K562 (cell line): ENCODE data around the gene ELP1. TPM values are rescaled to one million over a fixed set of nuclear protein-coding genes. Genes with fewer than 3 reads are reported as not detected.

ENCODE experiments used
- HNRNPL ChIP-seq: fragments of 200-400 bp; formaldehyde crosslinking; IDR thresholded peaks from 2 replicates; pipeline ENCODE4 v1.6.1; 2017; ENCODE audit warnings: low read depth, mild to moderate bottlenecking, low read length
- MIER1 ChIP-seq: fragments of 450-650 bp; IDR thresholded peaks from 2 replicates; pipeline ENCODE4 v1.6.1; 2016; ENCODE audit warnings: antibody characterized with exemption, mild to moderate bottlenecking, low read depth
- RBM15 ChIP-seq: fragments of 200-400 bp; formaldehyde crosslinking; IDR thresholded peaks from 2 replicates; pipeline ENCODE4 v1.6.1; 2018; ENCODE audit warnings: mild to moderate bottlenecking, low read length, moderate library complexity; ENCODE audit not compliant: insufficient read depth
- ZBTB7A ChIP-seq: IDR thresholded peaks from 2 replicates; pipeline ENCODE4 v1.6.1; 2011; ENCODE audit warnings: low read depth, mild to moderate bottlenecking, low read length, moderate library complexity, borderline replicate concordance; ENCODE audit not compliant: control insufficient read depth
- ZKSCAN3 ChIP-seq: fragments of 250-450 bp; sonication (Bioruptor Pico); IDR thresholded peaks from 2 replicates; pipeline ENCODE4 v1.4.0; 2020
- polyA plus RNA-seq, 8 experiments: library from polyadenylated mRNA; depleted of rRNA in 4 of 8; stranded (reverse) in 5 of 8; unstranded in 3 of 8; fragments of >200 nt; fragmentation: Nextera tagmentation in 2 of 8; fragmentation: Illumina TruSeq in 1 of 8; extraction: Ambion mirVana in 2 of 8; extraction: Trizol in 1 of 8; gene quantifications; 2 replicates each; pipeline versions ENCODE4 v1.2.1 to v1.2.3, GENCODE V29; 2011 to 2014; ENCODE audit warnings: inconsistent platforms in 1 of 8, missing spikeins in 1 of 8
- total RNA-seq, 7 experiments: library from RNA; depleted of rRNA in 6 of 7; stranded (reverse); fragments of >200 nt in 6 of 7; fragmentation: Illumina TruSeq in 2 of 7; extraction: Trizol in 2 of 7; gene quantifications; 2 replicates each; pipeline versions ENCODE4 v1.2.1 to v1.2.3, GENCODE V29; 2011 to 2021; ENCODE audit warnings: low replicate concordance in 1 of 7
- TF ChIP-seq, protein P1 (sequence below), 2 experiments: fragments of 450-650 bp in 1 of 2; sonication (generic) in 1 of 2; formaldehyde crosslinking in 1 of 2; IDR thresholded peaks; 2 replicates each; pipeline versions ENCODE4 v1.7.1 to v1.9.0; 2016 to 2022; ENCODE audit warnings: inconsistent platforms in 1 of 2, mild to moderate bottlenecking in 1 of 2, missing genetic modification reagents in 1 of 2
- TF ChIP-seq, protein P2 (sequence below): sonication (generic); formaldehyde crosslinking; IDR thresholded peaks from 2 replicates; pipeline ENCODE4 v1.8.0; 2023; ENCODE audit warnings: missing genetic modification reagents, mild to moderate bottlenecking, borderline replicate concordance
- TF ChIP-seq, protein P3 (sequence below): fragments of 250-450 bp; sonication (Bioruptor Pico); IDR thresholded peaks from 2 replicates; pipeline ENCODE4 v1.4.0; 2020; ENCODE audit warnings: mild to moderate bottlenecking, moderate library complexity

The ELP1 gene
- total and polyA plus RNA-seq, 9 of the 15 experiments (the other 6 are each of a cell fraction or from before 2014, with no cell fraction given), result 17.0 to 48.6 (median 39.7) TPM

DNA sequence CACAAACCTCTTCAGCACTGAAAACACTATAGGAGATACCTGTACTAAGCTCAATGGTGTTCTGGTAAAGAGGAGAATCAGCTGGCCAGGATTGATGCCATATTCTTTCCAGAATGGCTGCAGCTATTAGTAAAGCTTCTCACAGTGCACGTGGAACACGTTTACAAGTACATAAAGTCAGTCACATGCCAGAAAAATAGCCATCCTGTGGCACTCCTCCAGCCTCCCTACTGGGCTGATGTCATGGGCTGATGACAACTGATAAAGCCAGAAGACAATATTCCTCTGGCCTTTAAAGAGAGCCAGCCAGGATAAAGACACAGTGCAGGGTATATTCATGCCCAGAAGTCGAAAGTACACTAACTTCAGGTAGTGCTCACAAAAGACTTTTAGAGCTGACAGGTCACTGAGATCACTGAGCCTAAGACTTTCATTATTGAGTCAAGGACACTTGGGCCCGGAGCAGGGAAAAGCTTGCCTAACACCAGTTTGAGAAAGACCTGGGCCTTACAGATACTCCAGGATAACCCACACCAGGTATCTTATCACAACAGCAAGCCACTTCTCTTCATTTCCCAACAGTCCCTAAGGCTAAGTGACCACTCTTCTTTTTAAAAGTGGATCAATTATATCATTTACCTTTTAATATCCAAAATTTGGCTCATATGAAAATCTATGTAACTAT lies 29.7 kb upstream of the ELP1 start (continued):
- TF ChIP-seq, protein P1, sequence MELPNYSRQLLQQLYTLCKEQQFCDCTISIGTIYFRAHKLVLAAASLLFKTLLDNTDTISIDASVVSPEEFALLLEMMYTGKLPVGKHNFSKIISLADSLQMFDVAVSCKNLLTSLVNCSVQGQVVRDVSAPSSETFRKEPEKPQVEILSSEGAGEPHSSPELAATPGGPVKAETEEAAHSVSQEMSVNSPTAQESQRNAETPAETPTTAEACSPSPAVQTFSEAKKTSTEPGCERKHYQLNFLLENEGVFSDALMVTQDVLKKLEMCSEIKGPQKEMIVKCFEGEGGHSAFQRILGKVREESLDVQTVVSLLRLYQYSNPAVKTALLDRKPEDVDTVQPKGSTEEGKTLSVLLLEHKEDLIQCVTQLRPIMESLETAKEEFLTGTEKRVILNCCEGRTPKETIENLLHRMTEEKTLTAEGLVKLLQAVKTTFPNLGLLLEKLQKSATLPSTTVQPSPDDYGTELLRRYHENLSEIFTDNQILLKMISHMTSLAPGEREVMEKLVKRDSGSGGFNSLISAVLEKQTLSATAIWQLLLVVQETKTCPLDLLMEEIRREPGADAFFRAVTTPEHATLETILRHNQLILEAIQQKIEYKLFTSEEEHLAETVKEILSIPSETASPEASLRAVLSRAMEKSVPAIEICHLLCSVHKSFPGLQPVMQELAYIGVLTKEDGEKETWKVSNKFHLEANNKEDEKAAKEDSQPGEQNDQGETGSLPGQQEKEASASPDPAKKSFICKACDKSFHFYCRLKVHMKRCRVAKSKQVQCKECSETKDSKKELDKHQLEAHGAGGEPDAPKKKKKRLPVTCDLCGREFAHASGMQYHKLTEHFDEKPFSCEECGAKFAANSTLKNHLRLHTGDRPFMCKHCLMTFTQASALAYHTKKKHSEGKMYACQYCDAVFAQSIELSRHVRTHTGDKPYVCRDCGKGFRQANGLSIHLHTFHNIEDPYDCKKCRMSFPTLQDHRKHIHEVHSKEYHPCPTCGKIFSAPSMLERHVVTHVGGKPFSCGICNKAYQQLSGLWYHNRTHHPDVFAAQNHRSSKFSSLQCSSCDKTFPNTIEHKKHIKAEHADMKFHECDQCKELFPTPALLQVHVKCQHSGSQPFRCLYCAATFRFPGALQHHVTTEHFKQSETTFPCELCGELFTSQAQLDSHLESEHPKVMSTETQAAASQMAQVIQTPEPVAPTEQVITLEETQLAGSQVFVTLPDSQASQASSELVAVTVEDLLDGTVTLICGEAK (IDR thresholded peaks at IDR 0.05), result no peak
- TF ChIP-seq, protein P1 (CRISPR knock-in tag; IDR thresholded peaks at IDR 0.05), result no peak
- TF ChIP-seq ZKSCAN3 (CRISPR knock-in tag) (no peak), RBM15 (no peak), MIER1 (no peak), HNRNPL (no peak), ZBTB7A (no peak)
- TF ChIP-seq, protein P2, sequence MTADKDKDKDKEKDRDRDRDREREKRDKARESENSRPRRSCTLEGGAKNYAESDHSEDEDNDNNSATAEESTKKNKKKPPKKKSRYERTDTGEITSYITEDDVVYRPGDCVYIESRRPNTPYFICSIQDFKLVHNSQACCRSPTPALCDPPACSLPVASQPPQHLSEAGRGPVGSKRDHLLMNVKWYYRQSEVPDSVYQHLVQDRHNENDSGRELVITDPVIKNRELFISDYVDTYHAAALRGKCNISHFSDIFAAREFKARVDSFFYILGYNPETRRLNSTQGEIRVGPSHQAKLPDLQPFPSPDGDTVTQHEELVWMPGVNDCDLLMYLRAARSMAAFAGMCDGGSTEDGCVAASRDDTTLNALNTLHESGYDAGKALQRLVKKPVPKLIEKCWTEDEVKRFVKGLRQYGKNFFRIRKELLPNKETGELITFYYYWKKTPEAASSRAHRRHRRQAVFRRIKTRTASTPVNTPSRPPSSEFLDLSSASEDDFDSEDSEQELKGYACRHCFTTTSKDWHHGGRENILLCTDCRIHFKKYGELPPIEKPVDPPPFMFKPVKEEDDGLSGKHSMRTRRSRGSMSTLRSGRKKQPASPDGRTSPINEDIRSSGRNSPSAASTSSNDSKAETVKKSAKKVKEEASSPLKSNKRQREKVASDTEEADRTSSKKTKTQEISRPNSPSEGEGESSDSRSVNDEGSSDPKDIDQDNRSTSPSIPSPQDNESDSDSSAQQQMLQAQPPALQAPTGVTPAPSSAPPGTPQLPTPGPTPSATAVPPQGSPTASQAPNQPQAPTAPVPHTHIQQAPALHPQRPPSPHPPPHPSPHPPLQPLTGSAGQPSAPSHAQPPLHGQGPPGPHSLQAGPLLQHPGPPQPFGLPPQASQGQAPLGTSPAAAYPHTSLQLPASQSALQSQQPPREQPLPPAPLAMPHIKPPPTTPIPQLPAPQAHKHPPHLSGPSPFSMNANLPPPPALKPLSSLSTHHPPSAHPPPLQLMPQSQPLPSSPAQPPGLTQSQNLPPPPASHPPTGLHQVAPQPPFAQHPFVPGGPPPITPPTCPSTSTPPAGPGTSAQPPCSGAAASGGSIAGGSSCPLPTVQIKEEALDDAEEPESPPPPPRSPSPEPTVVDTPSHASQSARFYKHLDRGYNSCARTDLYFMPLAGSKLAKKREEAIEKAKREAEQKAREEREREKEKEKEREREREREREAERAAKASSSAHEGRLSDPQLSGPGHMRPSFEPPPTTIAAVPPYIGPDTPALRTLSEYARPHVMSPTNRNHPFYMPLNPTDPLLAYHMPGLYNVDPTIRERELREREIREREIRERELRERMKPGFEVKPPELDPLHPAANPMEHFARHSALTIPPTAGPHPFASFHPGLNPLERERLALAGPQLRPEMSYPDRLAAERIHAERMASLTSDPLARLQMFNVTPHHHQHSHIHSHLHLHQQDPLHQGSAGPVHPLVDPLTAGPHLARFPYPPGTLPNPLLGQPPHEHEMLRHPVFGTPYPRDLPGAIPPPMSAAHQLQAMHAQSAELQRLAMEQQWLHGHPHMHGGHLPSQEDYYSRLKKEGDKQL, result no peak
- TF ChIP-seq, protein P3, sequence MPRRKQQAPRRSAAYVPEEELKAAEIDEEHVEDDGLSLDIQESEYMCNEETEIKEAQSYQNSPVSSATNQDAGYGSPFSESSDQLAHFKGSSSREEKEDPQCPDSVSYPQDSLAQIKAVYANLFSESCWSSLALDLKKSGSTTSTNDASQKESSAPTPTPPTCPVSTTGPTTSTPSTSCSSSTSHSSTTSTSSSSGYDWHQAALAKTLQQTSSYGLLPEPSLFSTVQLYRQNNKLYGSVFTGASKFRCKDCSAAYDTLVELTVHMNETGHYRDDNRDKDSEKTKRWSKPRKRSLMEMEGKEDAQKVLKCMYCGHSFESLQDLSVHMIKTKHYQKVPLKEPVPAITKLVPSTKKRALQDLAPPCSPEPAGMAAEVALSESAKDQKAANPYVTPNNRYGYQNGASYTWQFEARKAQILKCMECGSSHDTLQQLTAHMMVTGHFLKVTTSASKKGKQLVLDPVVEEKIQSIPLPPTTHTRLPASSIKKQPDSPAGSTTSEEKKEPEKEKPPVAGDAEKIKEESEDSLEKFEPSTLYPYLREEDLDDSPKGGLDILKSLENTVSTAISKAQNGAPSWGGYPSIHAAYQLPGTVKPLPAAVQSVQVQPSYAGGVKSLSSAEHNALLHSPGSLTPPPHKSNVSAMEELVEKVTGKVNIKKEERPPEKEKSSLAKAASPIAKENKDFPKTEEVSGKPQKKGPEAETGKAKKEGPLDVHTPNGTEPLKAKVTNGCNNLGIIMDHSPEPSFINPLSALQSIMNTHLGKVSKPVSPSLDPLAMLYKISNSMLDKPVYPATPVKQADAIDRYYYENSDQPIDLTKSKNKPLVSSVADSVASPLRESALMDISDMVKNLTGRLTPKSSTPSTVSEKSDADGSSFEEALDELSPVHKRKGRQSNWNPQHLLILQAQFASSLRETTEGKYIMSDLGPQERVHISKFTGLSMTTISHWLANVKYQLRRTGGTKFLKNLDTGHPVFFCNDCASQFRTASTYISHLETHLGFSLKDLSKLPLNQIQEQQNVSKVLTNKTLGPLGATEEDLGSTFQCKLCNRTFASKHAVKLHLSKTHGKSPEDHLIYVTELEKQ (CRISPR knock-in tag), result no peak
